NCI-H2227 (cell line): ENCODE data around the gene EYS.
"Not testable (repeated sequence)": the region's sequence is repeated elsewhere in the genome, so short reads cannot be mapped to it uniquely, and the experiment has no call there.

ENCODE experiments used
- DNase-seq: peaks from one replicate; lab custom pipeline; 2025; ENCODE audit not compliant: unreplicated experiment; lab: John Stamatoyannopoulos, UW

EYS gene

DNA sequence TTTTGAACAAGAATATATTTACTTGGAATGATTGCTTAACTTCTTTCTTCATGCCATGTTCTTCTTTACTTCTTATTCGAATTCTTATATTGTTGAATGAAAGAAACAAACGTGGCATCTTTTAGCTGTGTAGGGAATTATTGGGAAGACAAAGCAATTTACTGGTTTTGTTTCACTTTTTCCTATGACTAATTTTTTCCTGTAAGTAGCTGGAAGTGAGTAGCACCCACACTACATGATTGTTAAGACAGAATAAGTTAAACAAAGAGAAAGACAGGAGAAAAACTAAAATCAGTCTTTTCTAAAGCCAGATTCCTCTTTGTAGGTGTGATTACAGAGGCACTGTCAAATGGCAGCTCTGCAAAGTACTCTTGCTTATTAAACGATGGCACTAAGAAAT lies 593.4 kb downstream of the EYS start:
- DNase-seq = no peak

DNA sequence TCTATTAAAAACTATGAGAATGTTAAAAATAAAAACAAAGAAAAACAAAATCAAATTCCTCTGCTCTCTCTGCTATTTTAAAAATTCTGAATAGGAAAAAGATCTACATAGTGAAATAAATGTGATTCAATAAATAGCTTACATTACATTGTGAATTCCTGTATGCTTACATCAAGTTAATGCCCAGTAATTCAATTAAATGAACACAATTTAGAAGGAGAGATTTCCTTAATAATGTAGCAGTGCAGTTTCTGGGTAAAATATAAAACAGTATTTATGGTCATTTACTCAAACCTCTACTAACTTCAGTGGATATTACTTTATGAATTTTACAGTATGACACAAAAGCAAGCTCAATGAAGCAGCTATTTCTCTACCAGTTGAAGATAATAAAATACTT lies 594.6 kb downstream of the EYS start:
- DNase-seq = no peak

DNA sequence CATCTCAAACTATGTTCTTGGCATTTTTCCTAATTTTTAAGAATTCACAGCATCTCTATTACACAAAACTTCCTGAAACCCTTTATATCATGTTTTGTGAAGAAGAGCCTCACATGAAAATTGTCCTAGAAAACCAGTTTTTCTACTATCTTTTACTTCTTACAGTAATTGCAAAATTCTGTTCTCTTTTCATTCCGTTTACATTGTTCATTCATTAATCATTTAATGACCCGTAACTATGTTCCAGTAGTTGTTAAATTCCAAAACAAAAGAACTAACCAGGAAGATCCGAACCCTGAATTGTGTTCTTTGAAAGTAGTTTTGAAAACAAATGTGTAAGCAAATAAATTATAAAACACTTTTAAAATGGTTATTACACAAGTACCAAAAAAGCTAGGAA lies 597.0 kb downstream of the EYS start:
- no peak for DNase-seq

DNA sequence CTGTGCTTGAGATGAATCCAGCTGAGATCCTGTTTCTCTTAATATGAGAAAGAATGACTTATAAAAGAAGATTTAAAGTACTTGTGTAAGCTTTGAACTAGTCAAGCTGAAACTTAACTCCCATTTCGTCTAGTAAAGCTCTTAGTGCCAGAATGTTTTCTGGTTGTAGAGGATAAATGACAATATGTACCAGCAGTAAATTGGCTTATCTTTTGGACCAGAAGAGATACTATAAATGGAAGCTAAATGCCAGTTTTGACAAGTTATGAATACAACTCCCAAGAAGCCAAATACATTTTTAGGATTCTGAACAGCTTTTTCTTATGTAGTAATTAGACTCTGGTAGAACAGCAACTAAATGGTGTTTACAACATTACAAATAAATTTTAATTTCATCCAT lies 608.7 kb downstream of the EYS start:
- DNase-seq = no peak

DNA sequence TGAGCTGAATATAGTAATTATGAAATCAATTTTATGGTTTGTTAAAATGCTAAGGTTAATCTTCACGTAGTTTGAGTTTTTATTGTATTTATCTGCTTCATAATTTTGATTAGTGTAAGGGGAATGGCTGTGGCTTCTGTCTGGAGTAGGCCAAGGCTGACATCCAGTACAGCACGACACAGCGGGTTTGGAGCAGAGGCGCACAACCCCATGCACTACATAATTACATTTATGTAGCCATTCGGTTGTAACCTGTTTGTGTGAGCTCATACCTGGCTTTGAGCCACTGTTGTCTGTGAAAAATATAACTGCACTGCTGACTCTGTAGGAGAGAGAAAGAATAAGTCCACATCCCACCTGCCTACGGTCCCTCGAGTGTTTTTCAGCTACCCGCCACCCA lies 615.5 kb downstream of the EYS start:
- DNase-seq = no peak

DNA sequence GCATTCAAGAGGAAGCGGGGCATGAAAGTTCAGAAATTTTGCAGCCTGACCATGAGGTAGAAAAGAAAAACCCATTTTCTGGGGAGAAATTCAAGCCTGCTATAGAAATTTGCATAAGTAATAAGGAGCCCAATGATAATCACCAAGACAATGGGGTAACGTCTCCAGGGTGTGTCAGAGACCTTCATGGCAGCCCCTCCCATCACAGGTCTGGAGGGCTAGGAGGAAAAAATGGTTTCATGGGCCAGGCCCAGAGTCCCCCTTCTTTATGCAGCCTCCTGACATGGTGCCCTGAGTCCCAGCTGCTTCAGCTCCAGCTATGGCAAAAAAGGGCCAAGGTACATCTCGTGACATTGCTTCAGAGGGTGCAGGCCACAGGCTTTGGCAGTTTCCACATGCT lies 618.5 kb downstream of the EYS start:
- no peak for DNase-seq

DNA sequence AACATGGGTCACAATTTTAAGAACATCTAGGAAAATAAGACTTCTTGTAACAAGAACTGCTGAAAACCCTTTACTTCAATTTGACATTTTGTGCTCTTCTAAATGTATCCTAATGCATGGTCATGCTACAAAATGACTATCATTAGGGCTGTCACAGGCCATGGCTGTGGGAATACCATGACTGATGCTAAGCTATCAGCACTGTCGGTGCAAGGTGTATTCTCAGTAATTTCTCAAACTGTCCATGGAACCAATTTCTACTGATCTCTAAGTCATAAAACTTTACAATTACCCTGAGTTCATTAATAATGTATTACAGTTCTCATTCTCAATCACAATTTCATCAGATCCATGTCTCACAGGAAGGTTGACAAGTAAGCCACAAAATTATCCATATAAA lies 625.3 kb downstream of the EYS start:
- DNase-seq = peak; percentile 26

DNA sequence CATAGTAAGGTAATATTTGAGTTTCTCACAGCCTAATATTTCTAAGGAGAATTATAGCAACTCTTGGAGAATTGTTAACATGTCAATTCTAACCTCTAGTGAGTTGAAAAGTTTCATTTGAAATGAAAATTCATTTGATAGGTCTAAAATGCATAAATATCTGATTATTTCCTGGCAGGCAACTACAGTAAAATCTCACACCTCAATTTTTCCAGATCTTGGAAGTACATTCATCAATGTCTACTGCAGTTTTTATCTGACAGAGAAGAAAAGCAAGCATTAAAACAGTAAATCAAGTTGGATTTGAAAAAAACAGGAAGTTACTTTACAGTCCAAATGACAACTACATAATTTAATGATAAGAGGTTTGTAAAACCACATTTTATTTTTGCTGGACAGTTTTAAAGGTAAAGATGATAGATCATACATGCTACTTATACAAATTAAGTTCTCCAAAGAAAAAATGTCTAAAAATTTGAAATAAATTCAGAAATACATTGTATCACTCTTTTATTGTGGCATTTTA lies 631.3 kb downstream of the EYS start:
- DNase-seq = no peak

DNA sequence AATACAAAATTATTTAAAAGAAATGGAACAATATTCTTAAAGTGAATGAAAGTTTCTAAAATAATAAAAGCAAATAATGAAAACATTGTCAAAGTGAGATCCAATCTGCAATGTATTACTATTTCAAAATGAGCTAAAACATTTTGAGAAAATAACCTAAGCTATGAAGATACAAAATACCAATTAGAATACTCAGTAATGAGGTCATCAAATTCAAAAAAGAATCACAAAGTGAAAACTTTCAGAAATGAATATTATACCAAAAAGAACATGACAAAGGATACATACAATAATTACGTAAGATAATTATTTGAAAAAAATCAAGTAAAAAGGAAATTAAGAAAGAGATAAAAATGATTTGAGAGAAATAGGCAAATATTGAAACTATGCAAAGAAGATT lies 634.5 kb downstream of the EYS start:
- no peak for DNase-seq

DNA sequence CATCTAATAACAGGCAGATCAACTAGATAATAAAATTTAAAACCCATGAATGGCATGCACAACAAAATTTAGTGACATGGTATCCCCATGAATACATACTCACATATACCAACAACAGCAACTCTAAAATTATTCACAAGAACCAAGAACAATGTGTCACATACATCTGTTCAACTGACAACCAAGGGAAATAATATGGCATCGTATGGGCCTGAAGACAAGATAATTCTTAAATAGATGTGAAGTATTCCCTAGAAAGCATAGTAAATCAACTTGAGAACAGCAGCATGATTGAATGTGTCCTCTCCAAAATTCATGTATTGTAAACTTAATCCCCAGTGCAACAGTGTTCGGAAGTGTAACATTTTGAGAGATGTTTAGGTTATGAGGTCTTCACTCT lies 635.5 kb downstream of the EYS start:
- DNase-seq = no peak

DNA sequence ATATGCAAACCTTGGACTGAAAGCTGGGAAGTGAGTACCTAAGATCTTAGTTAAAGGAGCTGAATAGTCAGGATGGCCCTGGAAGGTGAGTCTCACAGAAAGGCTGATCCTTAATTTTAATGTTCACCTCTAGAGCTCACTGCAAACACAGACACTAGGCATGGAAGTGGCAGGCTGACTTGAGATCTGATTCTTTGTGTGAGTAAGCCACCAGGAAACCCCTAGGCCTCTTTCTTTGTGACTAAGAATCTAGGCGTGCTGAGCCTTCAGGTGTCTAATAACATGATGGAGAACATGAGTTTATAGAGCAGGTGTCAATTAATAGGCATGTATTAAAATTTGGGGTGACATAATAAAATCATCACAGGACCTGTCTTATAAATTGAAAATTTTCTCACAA lies 642.2 kb downstream of the EYS start:
- no peak for DNase-seq

DNA sequence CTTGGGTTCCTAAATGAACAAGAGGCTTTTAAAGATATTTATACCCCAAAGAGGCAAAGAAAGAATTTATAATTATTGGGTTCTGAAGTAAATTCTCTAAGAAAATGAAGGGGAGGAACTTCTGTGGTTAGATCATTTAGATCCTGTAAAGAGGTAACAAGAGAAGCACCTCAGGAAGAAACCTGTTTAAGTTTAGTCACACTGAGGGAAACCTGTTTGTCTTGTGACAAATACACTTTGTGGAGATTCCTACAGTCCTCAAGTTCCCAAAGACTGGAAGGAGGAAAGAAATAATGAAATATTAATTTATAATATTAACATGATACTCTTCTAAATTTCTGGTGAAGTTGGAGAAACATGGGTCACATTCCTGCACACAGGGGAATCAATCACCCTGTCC lies 647.5 kb downstream of the EYS start:
- no peak for DNase-seq

DNA sequence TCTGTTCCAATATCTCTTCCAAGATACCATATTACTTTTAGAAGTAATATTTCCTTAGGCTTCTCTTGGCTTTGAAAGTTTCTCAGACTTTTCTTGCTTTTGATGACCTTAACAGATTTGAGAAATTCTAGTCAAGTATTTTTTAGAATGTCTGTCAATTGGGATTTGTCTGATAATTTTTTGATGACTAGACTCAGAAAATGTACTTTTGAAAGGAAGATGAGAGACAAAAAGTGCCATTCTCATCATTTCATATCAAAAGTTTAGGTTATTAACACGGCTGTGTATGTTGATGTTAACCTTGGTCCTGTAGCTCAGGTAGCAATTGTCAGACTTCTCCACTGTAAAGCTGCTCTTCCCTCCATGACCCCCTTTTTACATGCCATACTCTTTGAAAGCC lies 651.5 kb downstream of the EYS start:
- DNase-seq = no peak

DNA sequence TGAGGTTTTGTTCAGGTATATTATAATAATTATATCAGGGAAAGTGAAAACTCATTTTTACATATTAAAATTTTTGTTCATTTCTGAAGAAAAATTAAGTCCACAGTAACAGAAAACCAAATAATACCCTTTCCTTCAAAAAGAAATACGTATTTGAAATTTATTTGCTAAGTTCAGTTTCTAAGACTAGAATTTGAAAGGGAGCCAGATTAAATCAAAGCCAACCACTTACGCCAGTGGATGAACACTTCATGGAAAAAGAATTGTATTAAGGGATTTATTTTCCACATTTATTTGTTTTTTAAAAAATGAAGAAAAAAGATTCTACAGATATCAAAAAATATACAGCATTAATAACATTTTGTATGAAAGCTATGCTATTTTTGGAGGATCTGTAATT lies 654.4 kb downstream of the EYS start:
- no peak for DNase-seq

DNA sequence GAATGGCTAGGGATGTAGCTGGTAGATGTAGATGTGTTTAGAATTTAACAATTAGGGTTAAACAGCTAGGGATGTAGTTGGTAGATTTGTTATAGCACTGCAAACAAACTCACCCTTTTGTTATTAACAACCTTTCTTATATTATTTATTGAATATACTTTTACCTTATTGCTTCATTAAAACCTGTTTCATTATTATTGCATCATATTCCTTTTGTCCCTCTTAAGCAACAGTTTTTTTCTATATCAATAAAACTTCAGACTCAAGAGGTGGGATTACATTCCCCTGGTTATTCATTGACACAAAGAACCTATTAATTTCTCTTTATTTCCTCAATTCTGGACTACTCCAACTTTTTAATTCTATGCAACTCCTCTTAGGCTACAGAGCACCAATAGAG lies 661.2 kb downstream of the EYS start:
- DNase-seq = no peak

DNA sequence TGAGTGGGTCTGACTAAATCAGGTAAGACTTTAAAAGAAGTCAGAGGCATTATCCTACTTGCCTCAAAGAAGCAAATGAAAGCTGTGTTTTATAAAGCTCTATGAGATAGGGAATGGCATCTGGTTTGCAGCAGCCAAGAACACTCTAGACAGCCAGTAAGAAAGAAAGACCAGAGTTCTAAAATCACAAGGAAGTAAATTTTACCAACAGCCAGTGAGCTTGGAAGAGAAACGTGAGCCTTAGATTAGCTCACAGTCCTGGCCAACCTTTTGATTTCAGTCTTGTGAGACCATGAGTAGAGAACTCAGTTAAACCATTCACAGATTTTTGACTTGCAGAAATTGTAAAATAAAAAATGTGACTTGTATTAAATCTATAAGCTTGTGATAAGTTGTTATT lies 693.0 kb downstream of the EYS start:
- DNase-seq = no peak

DNA sequence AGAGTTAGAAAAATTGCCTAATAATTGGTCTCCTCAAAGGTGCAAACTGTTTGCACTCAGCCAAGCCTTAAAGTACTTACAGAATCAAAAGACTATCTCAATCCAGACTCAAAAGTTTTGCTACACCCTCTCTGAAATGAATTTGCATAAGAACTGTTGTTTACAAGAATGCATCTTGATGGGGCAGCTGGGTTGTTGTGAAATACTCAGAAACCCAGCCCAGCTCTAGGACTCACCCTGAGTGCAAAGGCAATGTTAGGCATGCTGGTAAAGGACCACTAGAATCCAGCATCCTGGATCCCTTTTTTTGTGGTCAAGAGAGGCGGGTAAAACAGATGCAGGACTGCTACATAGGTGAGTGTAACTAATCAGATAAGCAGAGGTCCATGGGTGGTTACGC lies 700.2 kb downstream of the EYS start:
- no peak for DNase-seq

DNA sequence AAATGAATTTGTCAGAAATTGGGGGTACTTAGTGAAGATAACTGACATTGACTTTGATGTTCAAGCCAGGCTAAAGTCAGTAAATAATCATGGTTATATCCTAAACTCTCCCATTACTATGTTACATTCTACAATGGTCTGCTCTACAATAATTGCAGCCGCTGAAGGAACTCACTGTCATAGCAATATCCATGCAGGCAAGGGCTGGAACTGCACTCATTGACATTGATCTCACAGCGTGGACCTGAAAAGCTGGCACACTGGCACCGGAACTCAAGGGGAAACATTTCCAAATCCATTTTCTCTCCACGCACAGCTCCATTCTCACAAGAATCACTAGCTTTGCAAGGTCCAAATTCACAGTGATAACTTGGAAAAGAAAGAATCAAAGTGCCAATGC lies 702.7 kb downstream of the EYS start:
- no peak for DNase-seq

DNA sequence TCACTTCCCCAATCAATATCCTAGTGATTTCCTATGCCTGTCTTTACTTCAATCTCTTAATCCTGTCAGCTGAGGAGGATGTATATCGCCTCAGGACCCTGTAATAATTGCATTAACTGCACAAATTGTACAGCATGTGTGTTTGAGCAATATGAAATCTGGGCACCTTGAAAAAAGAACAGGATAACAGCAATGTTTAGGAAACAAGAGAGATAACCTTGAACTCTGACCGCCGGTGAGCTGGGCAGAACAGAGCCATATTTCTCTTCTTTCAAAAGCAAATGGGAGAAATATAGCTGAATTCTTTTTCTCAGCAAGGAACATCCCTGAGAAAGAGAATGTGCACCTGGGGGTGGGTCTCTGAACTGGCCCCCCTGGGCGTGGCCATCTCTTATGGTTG lies 704.1 kb downstream of the EYS start:
- not testable (repeated sequence) for DNase-seq

DNA sequence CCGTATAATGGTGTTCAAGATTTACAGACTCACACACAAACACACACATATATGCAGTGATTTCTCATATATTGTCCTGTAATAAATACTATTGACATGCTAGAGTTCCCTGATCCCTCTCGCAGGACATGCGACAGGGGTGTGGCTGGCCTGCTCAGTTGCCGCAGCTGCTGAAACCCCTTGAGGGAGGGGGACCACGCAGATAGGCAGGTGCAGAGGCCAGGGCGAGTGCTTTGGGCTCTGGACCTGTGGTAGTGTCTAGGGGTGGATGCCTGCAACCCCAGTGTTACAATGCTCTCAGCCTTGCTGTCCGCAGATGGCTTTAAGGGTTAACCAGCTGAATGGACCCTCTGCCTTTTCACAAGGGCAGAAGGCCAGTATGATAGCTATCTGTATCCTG lies 706.2 kb downstream of the EYS start:
- no peak for DNase-seq

DNA sequence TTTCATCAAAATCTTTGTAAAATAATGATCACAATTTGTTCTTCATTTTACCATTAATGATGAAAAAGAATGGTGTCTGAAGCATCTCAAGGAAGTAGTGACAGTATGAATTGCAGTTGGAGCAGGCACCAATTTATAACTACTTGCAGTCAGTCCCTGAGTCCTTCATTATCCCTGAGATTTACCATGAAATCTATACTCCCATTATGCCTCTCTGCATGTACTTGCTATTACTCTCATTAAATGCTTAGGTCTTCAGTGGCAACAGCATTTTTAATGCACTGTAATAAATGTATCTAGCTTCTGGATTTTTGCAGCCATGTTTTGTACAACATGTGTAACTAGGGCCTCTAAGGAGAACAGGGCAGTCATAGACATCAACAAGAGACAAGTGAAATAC lies 708.8 kb downstream of the EYS start:
- peak; percentile 23 for DNase-seq

DNA sequence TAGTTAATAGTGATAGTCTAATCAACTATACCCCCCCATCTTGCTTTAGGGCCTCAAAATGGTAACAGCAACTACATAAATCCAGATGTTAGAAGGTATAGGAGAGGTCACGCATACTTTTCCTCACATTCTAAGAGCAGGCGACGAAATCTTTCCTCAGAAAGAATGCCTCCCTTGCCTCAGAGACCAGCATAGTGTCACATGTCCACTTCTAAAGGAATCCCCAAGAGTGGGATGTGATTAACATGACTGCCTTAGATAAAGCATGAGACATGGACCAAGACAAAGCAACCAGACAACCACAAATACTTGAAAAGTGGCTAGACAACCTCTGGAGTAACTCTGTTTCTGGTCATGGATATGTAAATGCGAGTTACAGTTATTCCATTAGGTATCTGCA lies 710.7 kb downstream of the EYS start:
- no peak for DNase-seq

DNA sequence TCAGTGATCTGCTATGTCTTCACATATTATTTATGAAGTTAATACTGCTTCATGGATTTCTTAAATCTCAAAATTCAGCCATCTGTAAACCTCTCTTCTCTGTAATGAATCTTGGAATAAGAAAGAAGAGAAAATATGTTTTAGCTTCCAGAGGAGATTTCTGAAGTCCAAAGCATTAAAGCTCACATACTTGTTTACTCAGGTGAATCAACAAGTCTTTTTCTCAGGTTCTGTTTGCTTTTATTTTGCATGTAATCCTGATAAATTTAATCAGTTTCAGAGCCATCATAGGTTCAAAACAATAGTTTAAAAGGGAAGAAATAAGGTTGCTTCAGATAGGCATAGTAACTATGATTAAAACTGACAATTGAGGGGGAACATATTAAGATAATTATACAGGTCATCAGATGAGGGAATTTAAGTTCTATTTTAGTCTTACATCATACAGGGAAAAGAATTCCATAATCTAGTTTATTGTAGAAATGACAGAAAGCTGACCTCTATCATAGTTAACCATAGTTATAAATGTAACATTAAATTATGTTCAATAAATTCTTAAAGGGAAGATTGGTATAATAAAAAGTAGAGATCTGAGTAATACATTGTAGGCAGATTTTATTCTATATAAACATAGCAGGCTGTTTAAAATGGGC lies 716.2 kb downstream of the EYS start:
- DNase-seq = no peak

DNA sequence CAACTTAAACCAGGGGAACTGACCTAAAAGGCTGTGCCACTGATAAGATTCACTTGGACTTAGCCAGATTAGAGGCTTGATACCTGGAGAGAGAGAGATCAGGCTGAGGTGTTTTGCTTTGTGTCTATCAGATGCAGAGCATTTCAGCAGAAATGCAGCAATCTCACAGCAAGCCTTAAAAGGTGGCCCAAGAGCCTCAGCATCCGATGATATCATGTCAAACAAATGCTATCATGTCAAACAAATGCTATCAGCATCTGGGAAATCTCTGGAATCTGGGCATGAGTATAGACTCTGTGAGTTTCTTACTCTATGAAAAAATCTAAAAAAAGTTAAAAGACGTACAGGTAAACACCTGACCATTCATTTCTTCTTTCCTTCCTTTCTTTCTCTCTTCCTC lies 718.9 kb downstream of the EYS start:
- no peak for DNase-seq
